ENCODE measurements around the gene CLEC20A.

GRCh38 chr1:178536844-178537371 lies 40.1 kb upstream of the CLEC20A start:
- TF ChIP-seq GATA2 (IDR thresholded peaks at IDR 0.05; ENCODE audit: low read depth, low read length) = no peak
- no peak for TF ChIP-seq GATA3 (IDR thresholded peaks at IDR 0.05; ENCODE audit: low read depth, low read length)

Data from SH-SY5Y (cell line).